ENCODE measurements around the gene TENT5A.

TENT5A gene

DNA sequence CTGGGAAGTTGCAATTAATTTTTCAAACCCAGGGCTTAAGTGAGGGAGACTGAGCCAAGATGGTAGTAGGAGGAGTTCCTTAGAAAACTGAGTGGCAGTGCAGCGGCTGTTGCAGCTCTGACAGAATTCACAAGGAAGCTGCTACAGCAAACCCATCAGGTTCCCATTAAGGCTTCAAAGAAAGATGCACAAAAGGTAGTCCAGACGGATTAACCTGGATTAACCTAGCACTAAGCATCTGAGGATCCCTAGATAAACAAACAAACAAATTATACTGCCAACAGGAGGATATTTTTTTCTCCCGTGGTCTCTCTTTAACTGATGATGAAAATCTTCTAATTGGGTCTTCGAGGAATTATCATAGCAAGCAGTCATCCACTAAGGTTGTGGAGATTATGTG is 5.2 kb downstream of the TENT5A start:
- no peak for TF ChIP-seq EZH2phosphoT487 (IDR thresholded peaks at IDR 0.05; ENCODE audit: low read length)
- TF ChIP-seq EZH2 (optimal IDR thresholded peaks at IDR 0.05; ENCODE audit: low read depth, low read length) = no peak
- TF ChIP-seq, protein P1, sequence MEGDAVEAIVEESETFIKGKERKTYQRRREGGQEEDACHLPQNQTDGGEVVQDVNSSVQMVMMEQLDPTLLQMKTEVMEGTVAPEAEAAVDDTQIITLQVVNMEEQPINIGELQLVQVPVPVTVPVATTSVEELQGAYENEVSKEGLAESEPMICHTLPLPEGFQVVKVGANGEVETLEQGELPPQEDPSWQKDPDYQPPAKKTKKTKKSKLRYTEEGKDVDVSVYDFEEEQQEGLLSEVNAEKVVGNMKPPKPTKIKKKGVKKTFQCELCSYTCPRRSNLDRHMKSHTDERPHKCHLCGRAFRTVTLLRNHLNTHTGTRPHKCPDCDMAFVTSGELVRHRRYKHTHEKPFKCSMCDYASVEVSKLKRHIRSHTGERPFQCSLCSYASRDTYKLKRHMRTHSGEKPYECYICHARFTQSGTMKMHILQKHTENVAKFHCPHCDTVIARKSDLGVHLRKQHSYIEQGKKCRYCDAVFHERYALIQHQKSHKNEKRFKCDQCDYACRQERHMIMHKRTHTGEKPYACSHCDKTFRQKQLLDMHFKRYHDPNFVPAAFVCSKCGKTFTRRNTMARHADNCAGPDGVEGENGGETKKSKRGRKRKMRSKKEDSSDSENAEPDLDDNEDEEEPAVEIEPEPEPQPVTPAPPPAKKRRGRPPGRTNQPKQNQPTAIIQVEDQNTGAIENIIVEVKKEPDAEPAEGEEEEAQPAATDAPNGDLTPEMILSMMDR (IDR thresholded peaks at IDR 0.05; ENCODE audit: low read length) = no peak
- Histone ChIP-seq H3K4me3 (ENCODE audit: low read length) (no peak overlapping the region), H3K4me1 (ENCODE audit: low read length) (no peaks in the 10 kb centered on the region), H3K9me2 (replicated peaks; ENCODE audit: insufficient read depth, low read length) (no peaks in the 10 kb centered on the region), H3K27ac (ENCODE audit: low read length) (no peak overlapping the region), H3F3A (ENCODE audit: insufficient read depth, low read length) (peaks cover 3% of the 10 kb centered on the region; the same call in 1 of the 2 replicates), H2AFZ (ENCODE audit: low read length) (no peak overlapping the region), H3K79me2 (ENCODE audit: low read length) (no peaks in the 10 kb centered on the region), H3K9me3 (replicated peaks; ENCODE audit: insufficient read depth, low read length) (no peaks in the 10 kb centered on the region), H3K36me3 (replicated peaks; ENCODE audit: insufficient read depth, low read length) (no peaks in the 10 kb centered on the region), H3K27me3 (replicated peaks; ENCODE audit: insufficient read depth, low read length) (no peaks in the 10 kb centered on the region), H3K4me2 (ENCODE audit: low read depth, low read length) (no peak overlapping the region), H4K20me1 (ENCODE audit: insufficient read depth, low read length) (no peaks in the 10 kb centered on the region), H3K9ac (ENCODE audit: low read length) (no peak overlapping the region)
- DNase-seq = no peak

GRCh38 chr6:81744131-81744530 is 8.3 kb downstream of the TENT5A start:
- H3K4me1 ChIP-seq (ENCODE audit: low read length) = no peaks in the 10 kb centered on the region
- H3K4me2 ChIP-seq (ENCODE audit: low read depth, low read length) = no peak overlapping the region
- no peak for TF ChIP-seq EZH2 (optimal IDR thresholded peaks at IDR 0.05; ENCODE audit: low read depth, low read length)
- TF ChIP-seq, protein P1 (IDR thresholded peaks at IDR 0.05; ENCODE audit: low read length) = no peak
- no peak for TF ChIP-seq EZH2phosphoT487 (IDR thresholded peaks at IDR 0.05; ENCODE audit: low read length)
- no peaks in the 10 kb centered on the region for H3K27me3 ChIP-seq (replicated peaks; ENCODE audit: insufficient read depth, low read length)
- H2AFZ ChIP-seq (ENCODE audit: low read length) = no peak overlapping the region
- H3K9me2 ChIP-seq (replicated peaks; ENCODE audit: insufficient read depth, low read length) = no peaks in the 10 kb centered on the region
- no peak overlapping the region for H3K9ac ChIP-seq (ENCODE audit: low read length)
- no peak overlapping the region for H3K27ac ChIP-seq (ENCODE audit: low read length)
- no peak for DNase-seq
- H3K4me3 ChIP-seq (ENCODE audit: low read length) = no peak overlapping the region
- H4K20me1 ChIP-seq (ENCODE audit: insufficient read depth, low read length) = no peaks in the 10 kb centered on the region
- H3K9me3 ChIP-seq (replicated peaks; ENCODE audit: insufficient read depth, low read length) = no peaks in the 10 kb centered on the region
- no peaks in the 10 kb centered on the region for H3K79me2 ChIP-seq (ENCODE audit: low read length)
- no peaks in the 10 kb centered on the region for H3F3A ChIP-seq (ENCODE audit: insufficient read depth, low read length)
- no peaks in the 10 kb centered on the region for H3K36me3 ChIP-seq (replicated peaks; ENCODE audit: insufficient read depth, low read length)

GRCh38 chr6:81743649-81744048 is 8.8 kb downstream of the TENT5A start:
- Histone ChIP-seq H3K79me2 (ENCODE audit: low read length) (no peaks in the 10 kb centered on the region), H3K4me1 (ENCODE audit: low read length) (no peaks in the 10 kb centered on the region), H3K4me2 (ENCODE audit: low read depth, low read length) (no peak overlapping the region), H3K9me3 (replicated peaks; ENCODE audit: insufficient read depth, low read length) (no peaks in the 10 kb centered on the region), H3K27me3 (replicated peaks; ENCODE audit: insufficient read depth, low read length) (no peaks in the 10 kb centered on the region), H3K4me3 (ENCODE audit: low read length) (no peak overlapping the region), H3K36me3 (replicated peaks; ENCODE audit: insufficient read depth, low read length) (no peaks in the 10 kb centered on the region), H3K9ac (ENCODE audit: low read length) (no peak overlapping the region), H2AFZ (ENCODE audit: low read length) (no peak overlapping the region), H4K20me1 (ENCODE audit: insufficient read depth, low read length) (no peaks in the 10 kb centered on the region), H3F3A (ENCODE audit: insufficient read depth, low read length) (no peaks in the 10 kb centered on the region), H3K27ac (ENCODE audit: low read length) (no peak overlapping the region), H3K9me2 (replicated peaks; ENCODE audit: insufficient read depth, low read length) (no peaks in the 10 kb centered on the region)
- DNase-seq = no peak
- TF ChIP-seq EZH2 (optimal IDR thresholded peaks at IDR 0.05; ENCODE audit: low read depth, low read length) = no peak
- TF ChIP-seq EZH2phosphoT487 (IDR thresholded peaks at IDR 0.05; ENCODE audit: low read length) = no peak
- TF ChIP-seq, protein P1 (IDR thresholded peaks at IDR 0.05; ENCODE audit: low read length) = no peak
